Endothelial cell of umbilical vein (primary cell): Measurements from ENCODE around the gene ARSB.

Experiments
- CTCF ChIP-seq, 2 donors: IDR thresholded peaks; 1 replicate in 1 of 2; 2 replicates in 1 of 2; pipeline ENCODE4 v1.5.1; 2011; ENCODE audit warnings: low read length in 2 of 2, mild to moderate bottlenecking in 2 of 2, moderate library complexity in 2 of 2, control low read depth in 1 of 2, inconsistent platforms in 1 of 2, low read depth in 1 of 2; ENCODE audit not compliant: insufficient read depth in 1 of 2; ENCODE audit errors: extremely low read depth in 1 of 2
- EZH2 ChIP-seq: IDR thresholded peaks from 2 replicates; pipeline ENCODE4 v1.6.1; 2012; ENCODE audit warnings: borderline replicate concordance, low read depth, mild to moderate bottlenecking, moderate library complexity, low read length, inconsistent platforms; ENCODE audit not compliant: severe bottlenecking
- JUN ChIP-seq: IDR thresholded peaks from 2 replicates; pipeline ENCODE4 v1.6.1; 2011; ENCODE audit warnings: borderline replicate concordance, low read depth; ENCODE audit not compliant: insufficient read length, insufficient read depth
- MAX ChIP-seq: IDR thresholded peaks from 2 replicates; pipeline ENCODE4 v1.6.1; 2011; ENCODE audit not compliant: insufficient read depth, insufficient read length
- POLR2A ChIP-seq: IDR thresholded peaks from 2 replicates; pipeline ENCODE4 v1.6.1; 2012; ENCODE audit warnings: low read depth, mild to moderate bottlenecking, control low read depth, low read length
- POLR2AphosphoS5 ChIP-seq: IDR thresholded peaks from 2 replicates; pipeline ENCODE4 v1.6.1; 2012; ENCODE audit warnings: low read depth, mild to moderate bottlenecking, control low read depth, low read length, moderate library complexity; ENCODE audit not compliant: insufficient read depth

- TF ChIP-seq CTCF (IDR thresholded peaks at IDR 0.05; ENCODE audit: extremely low read depth in 1 of 2, insufficient read depth in 1 of 2, low read depth in 1 of 2, low read length in 2 of 2) = no peak
- no peak for TF ChIP-seq POLR2A
- no peak for TF ChIP-seq MAX
- no peak for TF ChIP-seq JUN
- no peak for TF ChIP-seq EZH2
- no peak for TF ChIP-seq POLR2AphosphoS5
Measured at GRCh38 chr5:78835176-78835575, 149.9 kb downstream of the ARSB start.
